H1 (cell line): ENCODE results near the gene SMAP1. TPM values are rescaled to one million over a fixed set of nuclear protein-coding genes. Genes with fewer than 3 reads are reported as not detected.
A peak's percentile ranks its signal among the peaks of the same experiment; 100 is the strongest.

Source experiments
- CTCF ChIA-PET: fragments of 300-600 bp; sonication (Branson Sonifier 250); formaldehyde crosslinking; loops from one replicate; lab custom pipeline; 2021; ENCODE audit not compliant: partially characterized antibody; lab: Charles Lee
- POLR2A ChIA-PET: fragments of 300-600 bp; sonication (Branson Sonifier 250); formaldehyde crosslinking; loops from one replicate; lab custom pipeline; 2021; ENCODE audit warnings: inconsistent platforms; ENCODE audit not compliant: partially characterized antibody; lab: Charles Lee
- DNase-seq, 2 experiments: peaks; one replicate each; pipeline versions ENCODE4 v3.0.0 to v3.0.0-alpha.2; 2010 to 2022; ENCODE audit warnings: low spot score in 2 of 2, low read depth in 1 of 2, mixed read lengths in 1 of 2
- FAIRE-seq: peaks from 2 replicates; lab custom pipeline; 2011; peaks lifted over from hg19 to GRCh38; lab: Jason Lieb, UNC
- H2AFZ ChIP-seq: 2 replicates; pipeline ENCODE4 v1.8.1; 2012; ENCODE audit warnings: low read length, inconsistent platforms
- H2AK5ac ChIP-seq: 2 replicates; pipeline ENCODE4 v1.6.1; 2013; ENCODE audit warnings: low read depth, low read length
- H2BK120ac ChIP-seq: replicated peaks from 2 replicates; pipeline ENCODE3; 2013; ENCODE audit warnings: low read depth, low read length, inconsistent platforms
- H2BK12ac ChIP-seq: 2 replicates; pipeline ENCODE4 v1.6.1; 2013; ENCODE audit warnings: low read depth, low read length
- H2BK15ac ChIP-seq: 2 replicates; pipeline ENCODE4 v1.6.1; 2013; ENCODE audit warnings: low read length
- H2BK20ac ChIP-seq: 2 replicates; pipeline ENCODE4 v1.6.1; 2013; ENCODE audit warnings: low read length
- H2BK5ac ChIP-seq: 2 replicates; pipeline ENCODE4 v1.6.1; 2013; ENCODE audit warnings: low read depth, low read length
- H3K14ac ChIP-seq: 2 replicates; pipeline ENCODE4 v1.6.1; 2013; ENCODE audit warnings: inconsistent platforms; ENCODE audit not compliant: insufficient read length
- H3K18ac ChIP-seq: 2 replicates; pipeline ENCODE4 v1.6.1; 2013; ENCODE audit warnings: low read length; ENCODE audit errors: extremely low read depth
- H3K23ac ChIP-seq: 2 replicates; pipeline ENCODE4 v1.6.1; 2013; ENCODE audit warnings: inconsistent platforms; ENCODE audit not compliant: insufficient read length
- H3K23me2 ChIP-seq: 2 replicates; pipeline ENCODE4 v1.6.1; 2013; ENCODE audit warnings: low read depth, low read length
- H3K27ac ChIP-seq: 2 replicates; pipeline ENCODE4 v1.6.1; 2011; ENCODE audit warnings: low read depth, low read length, inconsistent platforms
- H3K27me3 ChIP-seq, 4 experiments: replicated peaks in 1 of 4; 1 replicate in 1 of 4; 2 replicates in 3 of 4; pipeline versions ENCODE4 v1.6.1 to v1.8.1; 2011 to 2013; ENCODE audit warnings: low read length in 3 of 4, mild to moderate bottlenecking in 3 of 4, inconsistent platforms in 2 of 4, mixed read lengths in 2 of 4, moderate library complexity in 1 of 4; ENCODE audit not compliant: control insufficient read depth in 3 of 4, insufficient read depth in 3 of 4; ENCODE audit errors: extremely low read depth in 1 of 4
- H3K36me3 ChIP-seq, 4 experiments: 2 replicates each; pipeline versions ENCODE4 v1.6.1 to v1.8.1; 2011 to 2013; ENCODE audit warnings: mild to moderate bottlenecking in 4 of 4, low read length in 3 of 4, moderate library complexity in 2 of 4, control low read depth in 1 of 4, inconsistent platforms in 1 of 4; ENCODE audit not compliant: insufficient read depth in 4 of 4, control insufficient read depth in 2 of 4
- H3K4ac ChIP-seq: replicated peaks from 2 replicates; pipeline ENCODE3; 2013; ENCODE audit warnings: low read length, low read depth, mixed read lengths, inconsistent platforms; ENCODE audit not compliant: insufficient read length
- H3K4me1 ChIP-seq, 4 experiments: replicated peaks in 1 of 4; 1 replicate in 1 of 4; 2 replicates in 3 of 4; pipeline versions ENCODE4 v1.6.1 to v1.8.1; 2011 to 2013; ENCODE audit warnings: low read length in 3 of 4, inconsistent platforms in 2 of 4, mixed read lengths in 1 of 4; ENCODE audit not compliant: insufficient read depth in 4 of 4, control insufficient read depth in 3 of 4
- H3K4me2 ChIP-seq, 2 experiments: 2 replicates each; pipeline versions ENCODE4 v1.6.1 to v1.8.1; 2011 to 2013; ENCODE audit warnings: low read depth in 2 of 2, low read length in 2 of 2, control low read depth in 1 of 2, inconsistent platforms in 1 of 2, mild to moderate bottlenecking in 1 of 2; ENCODE audit not compliant: insufficient read depth in 1 of 2
- H3K4me3 ChIP-seq, 4 experiments: fragments of 200-600, 300-600 bp in 1 of 4; sonication (generic), shearing (Covaris generic), sonication (Bioruptor Twin) in 1 of 4; 2 replicates each; pipeline versions ENCODE4 v1.5.1 to v1.8.1; 2011 to 2016; ENCODE audit warnings: low read length in 4 of 4, low read depth in 3 of 4, control low read depth in 2 of 4, inconsistent platforms in 2 of 4, mild to moderate bottlenecking in 2 of 4, mixed read lengths in 1 of 4, moderate library complexity in 1 of 4; ENCODE audit not compliant: insufficient read depth in 2 of 4; ENCODE audit errors: extremely low read depth in 1 of 4
- H3K56ac ChIP-seq: replicated peaks from 2 replicates; pipeline ENCODE3; 2013; ENCODE audit warnings: low read depth, mild to moderate bottlenecking, mixed read lengths, low read length, inconsistent platforms; ENCODE audit not compliant: insufficient read length
- H3K79me1 ChIP-seq: 2 replicates; pipeline ENCODE4 v1.6.1; 2013; ENCODE audit warnings: low read depth, low read length, control low read depth
- H3K79me2 ChIP-seq, 2 experiments: 2 replicates each; pipeline versions ENCODE4 v1.6.1 to v1.8.1; 2012 to 2013; ENCODE audit warnings: low read length in 2 of 2, mild to moderate bottlenecking in 2 of 2, inconsistent platforms in 1 of 2; ENCODE audit not compliant: insufficient read depth in 2 of 2, control insufficient read depth in 1 of 2
- H3K9ac ChIP-seq, 4 experiments: replicated peaks in 1 of 4; 1 replicate in 1 of 4; 2 replicates in 3 of 4; pipeline versions ENCODE4 v1.6.1 to v1.8.1; 2011 to 2013; ENCODE audit warnings: low read depth in 3 of 4, low read length in 3 of 4, control low read depth in 2 of 4, mild to moderate bottlenecking in 2 of 4, moderate library complexity in 2 of 4, inconsistent platforms in 1 of 4; ENCODE audit errors: extremely low read depth in 1 of 4
- H3K9me3 ChIP-seq, 2 experiments: 2 replicates each; pipeline versions ENCODE4 v1.6.1 to v1.8.1; 2012 to 2013; ENCODE audit warnings: mild to moderate bottlenecking in 2 of 2, moderate library complexity in 2 of 2, control low read depth in 1 of 2, inconsistent platforms in 1 of 2, low read depth in 1 of 2, low read length in 1 of 2, mixed read lengths in 1 of 2; ENCODE audit not compliant: insufficient read depth in 2 of 2
- H4K20me1 ChIP-seq, 2 experiments: replicated peaks in 1 of 2; 2 replicates each; pipeline versions ENCODE3 to v1.8.1; 2011 to 2013; ENCODE audit warnings: inconsistent platforms in 2 of 2, low read length in 2 of 2, mild to moderate bottlenecking in 1 of 2; ENCODE audit not compliant: insufficient read depth in 2 of 2, control insufficient read depth in 1 of 2
- H4K5ac ChIP-seq: 2 replicates; pipeline ENCODE4 v1.6.1; 2013; ENCODE audit warnings: low read length, low read depth, mixed read lengths, inconsistent platforms; ENCODE audit not compliant: insufficient read length
- H4K8ac ChIP-seq: 2 replicates; pipeline ENCODE4 v1.8.0; 2013; ENCODE audit warnings: mild to moderate bottlenecking, moderate library complexity, low read length, inconsistent platforms; ENCODE audit not compliant: insufficient read depth; ENCODE audit errors: extremely low read depth
- H4K91ac ChIP-seq: replicated peaks from 2 replicates; pipeline ENCODE3; 2013; ENCODE audit warnings: low read length, mixed read lengths, inconsistent platforms; ENCODE audit not compliant: insufficient read length
- CTCF ChIP-seq, 3 experiments: IDR thresholded peaks; 1 replicate in 2 of 3; 2 replicates in 1 of 3; pipeline versions ENCODE4 v1.5.1 to v1.6.1; 2011; ENCODE audit warnings: low read length in 3 of 3, mild to moderate bottlenecking in 3 of 3, inconsistent platforms in 2 of 3, low read depth in 1 of 3, moderate library complexity in 1 of 3; ENCODE audit not compliant: insufficient read depth in 1 of 3; ENCODE audit errors: control extremely low read depth in 1 of 3
- RXRA ChIP-seq: IDR thresholded peaks from 2 replicates; pipeline ENCODE4 v1.6.1; 2011; ENCODE audit warnings: low read depth, mild to moderate bottlenecking, low read length, moderate library complexity; ENCODE audit not compliant: insufficient read depth
- TAF7 ChIP-seq: optimal IDR thresholded peaks from 2 replicates; pipeline ENCODE3; 2011; ENCODE audit warnings: low read depth, mild to moderate bottlenecking, inconsistent platforms, low read length, moderate library complexity, borderline replicate concordance
- WGBS, 2 experiments: shearing (Covaris generic) in 1 of 2; methylation state at CpG; one replicate each; pipeline versions ENCODE4 v1.1.6 to v1.1.7; 2013 to 2015; ENCODE audit warnings: low lambda C conversion rate in 2 of 2, mixed read lengths in 2 of 2, inconsistent platforms in 1 of 2, low coverage in 1 of 2, missing lambda C conversion rate in 1 of 2; ENCODE audit not compliant: insufficient replicate concordance in 2 of 2, insufficient coverage in 1 of 2, insufficient read length in 1 of 2; ENCODE audit errors: extremely low coverage in 1 of 2, missing lambda C conversion rate in 1 of 2; 5-methylcytosine and 5-hydroxymethylcytosine counted together
- polyA plus RNA-seq, 7 experiments: library from polyadenylated mRNA; depleted of rRNA in 3 of 7; stranded (reverse) in 5 of 7; unstranded in 2 of 7; fragments of >200 nt in 5 of 7; fragments of 200-250 nt in 2 of 7; gene quantifications; 1 replicate in 5 of 7; 2 replicates in 1 of 7; 4 replicates in 1 of 7; pipeline versions ENCODE4 v1.2.1 to v1.2.3, GENCODE V29; 2011 to 2013; ENCODE audit warnings: missing spikeins in 2 of 7, mixed read lengths in 2 of 7
- total RNA-seq: library from RNA; stranded (reverse); fragmentation: NEBNext Ultra II Directional; extraction: Animal tissue kit (Norgen Biotek cat#: 25700); gene quantifications from 2 replicates; pipeline ENCODE4 v1.2.1, GENCODE V29; 2021

Gene SMAP1
- total and polyA plus RNA-seq, 2 of the 8 experiments (the other 6 are each of a cell fraction or from before 2014, with no cell fraction given), result 18.8 to 32.4 TPM

- ChIA-PET POLR2A (no interaction called here), CTCF (interaction anchor here (0.6 to 2.6 kb wide), 6 partner anchors 8 to 587 kb away, joined by 3 to 10 read pairs (median 4); no protein-coding TSS in a partner anchor)
- no peaks in the 10 kb centered on the region for H4K20me1 ChIP-seq
- WGBS, 2 experiments, result 96% methylated on average over 3 of the region's 3 CpGs; no CpG with 5 or more reads in 1 of the 2 experiments
- H2BK15ac ChIP-seq, result no peak overlapping the region
- H3K9ac ChIP-seq, result no peak overlapping the region
- H2BK120ac ChIP-seq, result no peak overlapping the region
- no peak overlapping the region for H2AFZ ChIP-seq
- no peaks in the 10 kb centered on the region for H3K23me2 ChIP-seq
- H2BK12ac ChIP-seq, result no peak overlapping the region
- no peak for FAIRE-seq
- no peaks in the 10 kb centered on the region for H3K79me1 ChIP-seq
- H2BK20ac ChIP-seq, result no peak overlapping the region
- no peak overlapping the region for H3K4me3 ChIP-seq
- no peak for DNase-seq
- H3K79me2 ChIP-seq, result no peaks in the 10 kb centered on the region
- no peak overlapping the region for H3K18ac ChIP-seq
- H3K36me3 ChIP-seq, result no peaks in the 10 kb centered on the region
- H2AK5ac ChIP-seq, result no peak overlapping the region
- no peaks in the 10 kb centered on the region for H3K27me3 ChIP-seq
- H3K4ac ChIP-seq, result no peak overlapping the region
- no peak for TF ChIP-seq TAF7
- TF ChIP-seq CTCF (IDR thresholded peaks at IDR 0.05; ENCODE audit: control extremely low read depth in 1 of 3, insufficient read depth in 1 of 3, low read depth in 1 of 3, low read length in 3 of 3), result peak in 1 of 3 experiments; percentile 31; a peak in 1 of 4 replicates
- no peak for TF ChIP-seq RXRA
- no peak overlapping the region for H4K5ac ChIP-seq
- H3K9me3 ChIP-seq, result no peaks in the 10 kb centered on the region
- no peak overlapping the region for H3K4me2 ChIP-seq
- H2BK5ac ChIP-seq, result no peak overlapping the region
- no peak overlapping the region for H4K8ac ChIP-seq
- H3K27ac ChIP-seq, result no peak overlapping the region
- no peak overlapping the region for H4K91ac ChIP-seq
- H3K23ac ChIP-seq, result no peak overlapping the region
- no peak overlapping the region for H3K14ac ChIP-seq
- no peak overlapping the region for H3K56ac ChIP-seq
- peaks cover 0 to 3% (median 0%) of the 10 kb centered on the region in 4 experiments; a peak in 1 of 7 replicates for H3K4me1 ChIP-seq
Observed at GRCh38 chr6:70901324-70901723, 233.6 kb downstream of the SMAP1 start.
